Urothelium cell line (cell line): ENCODE measurements around the gene MSI2.

ENCODE experiments used
- DNase-seq: peaks from one replicate; pipeline ENCODE4 v3.0.0; 2011; ENCODE audit warnings: low spot score, mixed read lengths
- FAIRE-seq: peaks from 2 replicates; lab custom pipeline; 2011; peaks lifted over from hg19 to GRCh38; lab: Jason Lieb, UNC

Gene MSI2

DNA sequence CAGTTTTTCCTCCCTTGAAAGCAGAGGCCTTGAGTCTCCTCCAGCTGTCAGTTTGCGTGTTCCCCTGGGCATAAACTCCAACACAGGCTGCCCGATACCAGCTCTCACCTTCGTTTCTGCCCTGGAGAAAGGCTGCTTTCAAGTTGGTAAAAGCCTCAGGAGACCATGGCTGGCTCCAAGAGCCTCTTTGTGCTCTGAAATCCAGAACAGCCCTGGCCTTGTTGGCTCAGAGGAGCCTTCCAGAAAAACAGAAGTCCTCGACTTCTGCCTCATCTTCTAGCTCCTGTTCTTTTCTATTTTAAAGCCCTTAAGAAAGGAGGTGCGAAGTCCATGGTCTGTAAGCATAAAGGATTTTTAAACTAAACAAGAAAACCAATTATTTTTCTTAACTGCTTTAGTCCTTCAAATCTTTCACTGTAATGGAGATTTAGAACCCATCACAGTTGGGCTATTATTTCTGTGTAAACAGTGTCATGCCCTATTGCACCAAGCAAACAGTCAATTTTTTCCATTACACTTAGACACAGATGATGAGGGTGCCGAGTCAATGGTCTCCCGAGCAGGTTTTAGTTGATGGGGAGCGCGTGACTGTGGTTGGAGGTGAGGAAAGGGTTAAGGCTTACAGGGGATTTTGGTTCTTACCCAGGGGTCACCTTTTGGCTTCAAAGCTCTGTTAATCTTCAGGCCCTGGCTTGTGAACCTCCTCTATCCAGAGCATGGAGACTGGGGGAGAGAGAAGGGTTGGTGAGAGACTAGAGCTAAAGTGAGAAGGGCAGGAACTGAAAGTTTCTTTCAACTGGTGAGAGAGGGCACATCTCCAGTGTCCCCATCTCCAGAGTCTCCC is 212.8 kb downstream of the MSI2 start:
- DNase-seq: no peak

DNA sequence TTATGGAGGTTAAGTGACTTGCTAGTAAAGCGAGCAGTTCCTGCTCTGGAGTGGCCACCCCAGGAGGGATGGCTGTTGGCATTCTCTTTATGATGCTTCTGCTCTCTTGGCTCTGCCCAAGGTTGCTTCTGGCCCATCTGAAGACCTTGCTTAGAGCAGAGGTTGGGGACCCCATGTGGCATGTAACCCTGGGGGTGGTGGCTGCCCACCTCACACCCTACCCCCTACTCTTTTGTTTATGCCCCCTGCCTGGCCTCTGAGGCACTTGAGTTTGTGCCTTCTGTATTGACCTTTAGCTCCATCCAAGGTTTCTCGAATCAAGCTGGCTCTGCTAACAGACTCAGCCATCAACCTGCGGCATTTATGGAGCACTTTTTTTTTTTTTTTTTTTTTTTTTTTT is 214.6 kb downstream of the MSI2 start:
- DNase-seq (no peak), FAIRE-seq (no peak)

More for the DNA sequence above, 212.8 kb downstream of the MSI2 start:
- FAIRE-seq: no peak

DNA sequence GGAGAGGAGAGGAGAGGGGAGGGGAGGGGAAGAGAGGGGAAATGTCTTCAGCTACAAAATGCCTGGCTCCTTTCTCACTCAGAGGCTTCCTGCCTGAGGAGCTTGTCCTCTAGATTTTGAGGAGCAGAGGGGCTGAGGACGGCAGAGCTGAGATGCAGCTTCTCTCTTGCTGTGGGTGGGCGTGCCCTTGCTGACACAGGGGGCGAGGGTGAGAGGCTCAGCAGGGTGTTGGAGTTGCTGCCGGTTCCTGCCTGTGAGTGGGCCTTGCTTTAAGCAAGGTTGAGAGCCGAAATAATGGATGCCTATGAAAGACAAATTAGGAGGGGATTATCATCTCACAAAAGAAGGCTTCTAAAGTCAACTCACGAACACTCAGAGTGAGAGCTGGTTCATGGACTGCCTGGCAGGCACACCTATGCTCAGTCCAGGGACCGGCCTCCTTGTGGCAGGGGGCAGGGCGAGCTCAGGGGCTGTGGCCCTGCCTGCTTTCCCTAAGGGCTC is 215.6 kb downstream of the MSI2 start:
- DNase-seq (no peak), FAIRE-seq (no peak)

DNA sequence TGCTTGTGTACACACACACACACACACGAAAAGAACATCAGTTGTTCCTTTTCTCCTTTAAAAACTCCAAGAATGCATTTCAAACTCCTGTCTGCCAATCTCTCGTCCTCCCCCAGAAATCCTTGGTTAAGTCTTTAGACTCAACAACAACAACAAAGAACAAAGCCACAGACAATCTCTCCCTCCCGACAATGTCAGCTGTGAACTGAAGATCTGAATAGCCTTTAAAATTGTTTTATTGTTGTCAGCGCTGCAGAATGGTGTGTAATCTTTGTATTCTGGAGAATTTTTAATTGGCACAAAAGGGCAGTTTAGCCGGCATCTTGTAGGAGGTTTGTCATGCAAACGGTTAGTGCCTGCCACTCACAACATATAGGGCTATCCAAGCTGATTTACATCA is 219.5 kb downstream of the MSI2 start:
- FAIRE-seq: no peak
- no peak for DNase-seq

DNA sequence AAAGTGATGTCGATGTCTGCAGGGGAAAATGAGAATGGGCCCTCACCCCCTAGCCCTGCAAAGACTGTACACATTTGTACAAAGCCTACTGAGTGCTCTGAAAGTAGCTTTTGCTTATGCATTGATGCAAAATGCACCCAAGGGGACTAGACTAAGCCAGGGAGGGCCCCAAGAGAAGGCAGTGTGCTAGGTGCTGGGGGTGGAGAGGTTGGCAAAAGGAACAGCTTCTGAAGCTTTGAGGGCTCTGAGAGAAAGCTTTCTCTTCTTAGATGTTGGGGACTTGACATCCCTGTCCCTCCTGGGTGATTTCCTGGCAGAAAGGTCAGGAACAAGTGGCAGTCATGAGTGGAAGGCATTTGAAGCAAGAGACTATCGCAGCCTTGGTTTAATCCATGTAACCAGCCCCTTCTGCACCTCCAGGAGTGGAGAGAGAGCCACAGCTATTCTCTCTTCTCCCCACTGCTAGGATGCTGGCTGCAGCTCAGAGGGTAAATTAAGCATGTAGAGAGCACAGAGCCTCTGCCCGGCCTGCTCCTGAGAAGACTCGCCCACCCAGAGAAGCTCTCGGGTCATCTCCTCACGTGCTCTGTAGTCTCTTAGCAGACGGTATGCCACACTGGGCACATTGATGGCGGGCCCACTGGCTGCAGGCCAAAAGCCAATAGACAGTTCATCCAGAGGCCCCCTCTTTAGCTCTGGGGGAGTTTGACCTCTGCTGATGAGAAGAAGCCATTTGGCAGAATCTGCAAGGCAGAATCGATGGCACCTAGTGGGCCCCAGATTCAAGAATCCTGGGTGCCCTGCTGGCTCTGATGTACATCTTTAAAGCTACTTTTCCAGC is 221.4 kb downstream of the MSI2 start:
- no peak for DNase-seq
- FAIRE-seq: no peak

DNA sequence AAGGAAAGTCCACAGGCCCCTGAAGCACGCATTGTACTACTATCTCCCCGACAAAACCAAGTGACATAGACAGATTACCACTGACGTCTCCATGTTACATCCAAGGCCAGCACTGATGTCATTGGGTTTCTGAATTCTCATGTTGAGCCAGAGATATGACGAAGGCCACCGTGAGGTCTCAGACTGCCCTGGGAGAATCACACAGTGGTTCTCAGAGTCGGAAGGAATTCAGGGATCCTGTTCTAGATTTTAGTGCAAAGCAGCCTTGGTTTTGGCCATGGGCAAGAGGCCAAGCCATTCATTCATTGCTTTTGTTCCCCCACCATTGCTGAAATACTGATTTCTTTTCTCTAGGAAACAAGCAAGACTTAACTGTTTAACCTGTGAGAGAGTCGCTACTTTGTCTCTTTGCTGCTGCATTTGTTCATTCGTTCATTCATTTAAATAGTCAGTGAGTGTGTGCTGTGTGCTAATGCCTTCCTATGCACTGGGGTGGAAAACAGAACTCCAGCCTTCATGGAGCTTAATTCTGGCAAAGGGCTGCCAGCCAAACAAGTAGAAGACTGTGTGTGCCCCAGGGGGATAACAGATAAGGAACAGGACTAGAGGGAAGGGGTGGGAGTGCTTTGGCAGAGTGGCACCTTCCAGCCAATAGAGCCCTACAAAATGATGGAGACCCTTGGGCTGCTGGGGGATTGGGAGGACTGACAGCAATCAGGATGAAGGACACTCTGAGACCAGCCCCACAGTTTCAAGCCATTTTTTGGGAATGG is 222.3 kb downstream of the MSI2 start:
- FAIRE-seq (no peak), DNase-seq (no peak)

DNA sequence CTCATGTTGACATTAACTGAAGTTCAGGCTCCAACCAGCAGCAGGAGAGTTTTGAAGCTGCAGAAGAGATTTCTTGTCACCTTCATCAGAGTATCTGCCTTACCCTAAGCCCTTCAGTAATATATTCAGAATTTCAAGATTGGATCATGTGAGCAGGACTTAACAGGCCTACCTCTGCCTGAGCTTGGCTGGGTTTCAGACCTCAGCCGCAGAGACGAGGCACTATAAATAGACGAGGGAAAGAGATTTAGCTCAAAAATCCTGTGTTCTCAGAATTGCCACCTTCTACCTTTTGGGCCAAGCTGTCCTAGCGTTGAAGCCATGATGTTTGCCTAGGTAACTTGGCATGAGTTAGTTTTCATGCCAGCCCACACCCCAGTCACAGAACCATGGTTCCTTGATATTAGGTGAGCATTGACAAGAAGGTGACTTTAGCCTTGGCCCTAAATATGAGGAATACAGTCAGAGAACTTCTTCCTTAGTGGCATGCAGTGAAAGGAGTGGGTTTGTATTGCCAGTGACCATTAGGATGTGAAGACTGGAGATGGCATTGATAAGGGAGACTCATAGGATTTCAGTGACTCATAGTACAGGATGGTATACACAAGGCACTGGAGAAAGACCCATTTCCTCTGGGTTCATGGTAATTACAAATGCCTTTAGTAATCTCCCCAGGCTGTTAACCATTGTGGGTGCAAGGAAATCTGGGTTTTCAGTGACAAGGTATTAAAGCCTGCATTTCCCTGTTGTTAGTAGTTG is 224.3 kb downstream of the MSI2 start:
- FAIRE-seq (no peak), DNase-seq (peak; percentile 43)

DNA sequence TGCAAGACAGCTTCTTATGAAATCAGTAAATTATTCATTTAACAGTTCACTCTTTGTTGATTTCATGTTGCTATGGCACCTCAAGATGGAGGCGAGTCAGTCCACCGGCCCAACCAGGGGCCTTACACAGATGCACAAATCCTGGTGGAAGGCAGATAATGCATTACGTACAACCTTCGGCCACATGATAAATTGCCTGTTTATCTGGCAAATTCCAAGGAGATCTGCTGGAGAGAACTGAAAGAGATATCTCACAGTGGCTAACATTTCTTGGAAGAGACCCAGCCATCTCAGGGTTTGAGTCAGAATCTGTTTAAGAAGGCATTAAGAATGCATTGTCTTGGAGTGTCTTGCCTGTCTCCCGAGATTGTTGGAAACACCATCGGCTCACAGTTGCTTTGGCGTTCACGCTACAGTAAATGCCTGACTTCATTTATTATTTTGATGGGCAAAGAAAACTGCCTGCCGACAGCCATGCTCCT is 225.6 kb downstream of the MSI2 start:
- no peak for FAIRE-seq
- DNase-seq: peak; percentile 53

DNA sequence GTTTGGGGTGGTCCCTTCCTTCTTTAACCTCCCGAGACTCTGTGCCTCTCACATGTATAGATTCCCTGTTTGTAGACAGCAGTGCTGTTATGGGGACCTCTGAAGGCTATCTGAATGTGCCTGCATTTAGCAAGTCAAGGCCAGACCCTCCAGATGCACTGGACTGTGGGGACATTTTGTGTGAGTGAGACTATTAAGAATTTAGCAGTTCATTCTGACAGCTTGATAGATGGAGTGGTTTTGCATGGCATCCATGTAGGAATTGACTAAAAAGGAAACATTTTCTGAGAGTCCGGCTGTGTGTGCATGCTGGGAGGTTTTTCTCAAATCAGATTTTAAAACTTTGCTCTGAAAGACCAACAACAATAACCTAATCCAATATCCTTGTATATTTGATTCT is 226.3 kb downstream of the MSI2 start:
- FAIRE-seq (no peak), DNase-seq (no peak)

DNA sequence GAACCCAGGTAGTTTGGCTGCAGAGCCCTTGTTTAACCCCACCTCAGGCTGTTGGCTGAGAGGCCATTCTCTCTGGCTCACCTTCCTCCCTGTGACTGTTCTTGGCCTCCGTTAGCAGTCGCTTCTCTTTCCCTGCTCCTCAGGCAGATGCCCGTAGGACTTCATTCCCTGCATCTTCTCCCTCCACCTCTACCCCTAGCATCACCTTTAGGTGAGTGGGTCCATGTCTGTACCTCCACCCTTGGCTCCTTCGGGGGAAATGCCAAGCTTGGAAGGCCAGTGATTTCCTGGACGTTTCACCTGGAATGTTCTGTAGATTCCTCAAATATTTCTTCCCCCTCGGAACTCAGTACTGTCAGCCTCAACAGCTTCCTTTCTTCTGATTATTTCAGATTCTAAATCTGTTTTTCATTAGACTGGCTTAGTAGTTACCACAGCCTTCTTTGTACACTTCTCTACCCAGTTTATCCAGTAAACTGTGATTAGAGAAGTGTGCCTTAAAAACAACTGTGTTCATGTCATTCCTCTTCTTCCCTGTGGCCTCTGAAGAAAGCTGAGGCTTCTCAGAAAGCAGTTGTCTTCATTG is 227.9 kb downstream of the MSI2 start:
- FAIRE-seq: no peak
- no peak for DNase-seq

DNA sequence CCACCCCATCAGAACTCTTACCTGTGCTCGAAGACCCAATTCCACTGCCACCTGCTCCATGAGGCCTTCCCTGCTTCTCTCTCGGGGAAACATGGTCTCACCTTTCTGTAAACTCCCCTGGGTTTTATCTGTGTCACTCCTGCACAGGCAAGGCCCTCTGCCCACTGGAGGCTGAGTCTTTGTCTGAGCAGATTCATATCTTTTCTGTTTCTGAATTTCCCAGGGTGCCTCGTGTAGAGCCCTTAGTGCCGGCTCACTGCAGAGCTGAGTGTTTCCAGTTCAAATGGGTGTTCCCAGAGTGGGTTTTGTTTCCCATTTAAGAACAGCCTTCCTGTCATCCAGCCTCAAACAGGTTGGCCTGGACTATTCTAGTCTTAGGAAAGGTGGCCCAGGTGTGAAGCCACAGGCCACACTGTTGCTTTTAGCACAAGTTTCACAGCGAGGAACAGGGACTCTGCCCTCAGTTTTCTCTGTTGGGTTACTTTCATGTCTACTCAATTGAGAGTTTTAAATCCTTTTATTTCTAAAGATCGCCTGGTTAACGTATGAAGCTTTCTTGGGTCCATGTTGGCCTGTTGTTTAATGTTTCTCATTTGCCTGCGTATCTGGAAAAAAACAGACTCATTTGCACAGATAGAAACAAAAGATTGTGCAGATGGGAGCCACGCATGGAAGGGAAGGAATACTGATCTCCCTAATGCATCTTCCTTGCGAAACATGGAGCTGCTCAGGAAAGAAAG is 228.7 kb downstream of the MSI2 start:
- FAIRE-seq: no peak
- no peak for DNase-seq

DNA sequence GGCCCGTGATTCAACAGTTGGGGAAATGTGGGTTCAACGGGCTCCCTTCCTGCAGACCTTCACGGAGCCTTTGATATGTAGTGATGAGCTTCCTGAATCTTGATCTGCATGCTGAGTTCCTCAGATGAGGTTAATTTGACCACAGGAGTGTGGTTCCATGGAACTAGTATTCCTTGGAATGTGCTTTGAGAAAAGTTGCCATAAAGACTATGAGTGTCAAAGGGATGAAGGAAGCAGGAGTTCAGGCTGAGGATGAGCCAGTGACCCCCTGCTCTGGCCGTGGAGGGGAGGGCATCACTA is 229.2 kb downstream of the MSI2 start:
- no peak for DNase-seq
- FAIRE-seq: no peak

DNA sequence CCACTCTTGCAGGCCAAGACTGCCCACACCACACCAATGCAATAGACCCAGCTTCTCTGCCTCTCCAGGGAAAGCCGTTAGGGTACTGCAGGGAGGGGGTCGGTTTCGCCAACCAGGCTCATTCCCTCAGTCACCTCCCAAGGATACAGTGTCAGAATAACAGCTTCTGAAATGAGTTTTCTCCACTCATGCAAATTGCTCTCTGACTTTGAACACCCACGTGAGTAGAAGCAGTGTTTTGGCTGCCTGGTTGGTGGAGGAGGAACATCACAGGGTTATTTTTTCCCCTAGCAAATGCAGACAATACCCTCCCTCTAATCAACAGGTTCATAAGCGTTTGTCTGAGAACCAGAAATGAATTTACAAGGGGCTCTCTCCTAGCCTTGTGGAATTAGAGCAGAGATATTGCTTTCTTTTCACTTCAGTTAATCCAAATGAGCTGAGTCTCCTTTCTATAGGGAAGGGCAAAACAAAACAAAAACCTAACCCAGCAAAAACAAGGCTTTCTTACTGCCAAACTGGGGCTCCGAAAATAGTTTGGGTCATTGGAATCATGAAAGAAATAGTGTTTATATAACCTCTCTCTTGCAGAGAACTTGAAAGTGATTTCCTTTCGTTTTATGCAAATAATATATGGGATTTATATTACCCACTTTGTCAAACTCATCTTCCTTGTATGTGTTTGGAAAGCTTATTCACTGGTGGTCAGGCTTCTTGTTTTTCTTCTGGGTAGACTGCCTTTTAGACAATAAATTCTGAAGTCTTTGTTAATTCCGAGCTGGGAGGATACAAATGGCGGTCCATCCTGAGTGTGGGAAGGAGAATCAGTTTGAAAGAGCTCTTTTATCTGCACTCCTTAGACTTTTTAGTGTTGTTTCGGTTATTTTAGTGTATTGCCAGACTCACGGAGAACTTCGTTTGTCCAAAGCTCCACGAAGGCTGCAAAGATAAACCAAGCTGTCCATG is 229.9 kb downstream of the MSI2 start:
- FAIRE-seq: no peak
- no peak for DNase-seq

DNA sequence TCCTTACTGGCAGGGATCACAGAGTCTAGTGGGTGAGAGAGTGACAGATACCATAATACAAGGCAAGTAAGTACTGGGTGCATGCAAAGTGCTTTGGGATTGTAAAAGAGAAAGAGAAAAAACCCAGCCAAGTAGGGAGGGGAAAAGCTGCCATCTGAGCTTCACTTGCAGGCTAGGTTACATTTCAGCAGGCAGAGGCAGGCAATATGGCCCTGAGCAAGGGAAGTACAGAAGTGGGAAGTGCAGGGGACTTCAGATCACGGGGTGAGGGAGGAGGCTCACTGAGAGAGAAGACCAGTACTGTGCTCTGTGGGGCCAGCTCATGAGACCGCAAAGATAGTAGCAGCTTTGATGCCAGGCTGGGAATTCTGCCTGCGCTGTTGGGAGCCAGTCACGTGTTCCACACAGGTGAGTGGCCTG is 230.6 kb downstream of the MSI2 start:
- DNase-seq (no peak), FAIRE-seq (no peak)

DNA sequence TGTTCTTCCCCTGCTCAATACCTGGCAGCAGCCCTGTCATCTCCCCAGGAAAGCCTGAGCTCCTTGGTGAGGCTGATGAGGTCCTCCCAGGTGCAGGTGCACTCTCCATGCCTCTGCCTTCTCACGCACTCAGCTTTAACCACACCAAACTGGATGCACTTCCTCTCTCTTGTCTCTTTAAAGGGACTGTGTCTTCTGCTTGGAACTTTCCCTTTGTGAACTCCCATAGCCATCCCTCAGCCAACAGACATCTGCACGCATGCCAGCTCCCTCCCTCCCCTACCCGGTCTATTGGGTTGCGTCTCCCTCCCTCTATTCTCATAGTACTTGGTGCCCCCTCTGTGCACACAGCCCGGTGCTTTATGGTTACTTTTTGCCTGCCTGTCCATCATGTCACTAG is 231.2 kb downstream of the MSI2 start:
- peak; percentile 61 for FAIRE-seq

DNA sequence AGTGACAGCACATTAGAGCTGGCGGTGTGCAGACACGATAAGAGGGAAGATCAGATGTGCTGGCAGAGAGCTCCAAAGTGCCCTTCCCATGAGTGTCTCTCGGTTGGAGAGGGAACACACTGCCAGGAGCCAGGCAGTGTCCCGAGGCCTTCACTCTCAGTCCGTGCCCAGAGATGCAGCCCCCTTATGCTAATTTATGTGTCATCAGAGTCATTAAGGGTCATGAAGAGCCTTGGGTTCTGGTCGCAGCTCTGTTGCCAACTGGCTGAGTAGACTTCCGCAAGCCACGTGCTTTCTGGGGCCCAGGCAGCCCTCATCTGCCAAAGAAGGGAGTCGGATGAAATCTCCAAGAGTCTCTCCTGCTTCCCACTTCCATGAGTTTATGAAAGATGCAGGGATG is 232.5 kb downstream of the MSI2 start:
- DNase-seq (no peak), FAIRE-seq (no peak)

More for the DNA sequence above, 231.2 kb downstream of the MSI2 start:
- no peak for DNase-seq

DNA sequence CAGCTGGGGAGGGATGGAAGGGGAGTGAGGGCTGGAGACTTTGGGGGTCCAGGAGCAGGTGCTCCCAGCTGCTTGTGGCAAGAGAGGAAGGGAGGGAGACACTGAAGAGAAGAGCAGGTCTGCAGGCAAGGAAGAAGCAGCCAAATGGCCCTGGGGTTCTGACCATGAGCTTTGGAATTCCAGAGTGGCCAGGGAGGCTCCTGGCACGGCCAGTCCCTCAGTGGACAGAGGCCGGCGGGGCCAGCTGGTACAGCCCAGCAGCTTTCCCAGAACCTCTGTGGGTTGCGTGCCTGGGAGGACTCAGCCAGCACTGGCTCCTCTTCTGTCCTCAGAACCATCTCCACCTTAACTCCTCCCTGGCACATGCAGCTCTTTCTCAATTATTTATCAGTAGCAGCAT is 233.0 kb downstream of the MSI2 start:
- FAIRE-seq: no peak
- DNase-seq: no peak
